H1 (cell line): ENCODE data around the gene KCNQ1. TPM values are rescaled to one million over a fixed set of nuclear protein-coding genes. Genes with fewer than 3 reads are reported as not detected.
A peak's percentile ranks its signal among the peaks of the same experiment; 100 is the strongest.

Source experiments
- CTCF ChIA-PET: fragments of 300-600 bp; sonication (Branson Sonifier 250); formaldehyde crosslinking; loops from one replicate; lab custom pipeline; 2021; ENCODE audit not compliant: partially characterized antibody; lab: Charles Lee
- POLR2A ChIA-PET: fragments of 300-600 bp; sonication (Branson Sonifier 250); formaldehyde crosslinking; loops from one replicate; lab custom pipeline; 2021; ENCODE audit warnings: inconsistent platforms; ENCODE audit not compliant: partially characterized antibody; lab: Charles Lee
- DNase-seq, 2 experiments: peaks; one replicate each; pipeline versions ENCODE4 v3.0.0 to v3.0.0-alpha.2; 2010 to 2022; ENCODE audit warnings: low spot score in 2 of 2, low read depth in 1 of 2, mixed read lengths in 1 of 2
- FAIRE-seq: peaks from 2 replicates; lab custom pipeline; 2011; peaks lifted over from hg19 to GRCh38; lab: Jason Lieb, UNC
- H2AFZ ChIP-seq: 2 replicates; pipeline ENCODE4 v1.8.1; 2012; ENCODE audit warnings: low read length, inconsistent platforms
- H2AK5ac ChIP-seq: 2 replicates; pipeline ENCODE4 v1.6.1; 2013; ENCODE audit warnings: low read depth, low read length
- H2BK120ac ChIP-seq: replicated peaks from 2 replicates; pipeline ENCODE3; 2013; ENCODE audit warnings: low read depth, low read length, inconsistent platforms
- H2BK12ac ChIP-seq: 2 replicates; pipeline ENCODE4 v1.6.1; 2013; ENCODE audit warnings: low read depth, low read length
- H2BK15ac ChIP-seq: 2 replicates; pipeline ENCODE4 v1.6.1; 2013; ENCODE audit warnings: low read length
- H2BK20ac ChIP-seq: 2 replicates; pipeline ENCODE4 v1.6.1; 2013; ENCODE audit warnings: low read length
- H2BK5ac ChIP-seq: 2 replicates; pipeline ENCODE4 v1.6.1; 2013; ENCODE audit warnings: low read depth, low read length
- H3K14ac ChIP-seq: 2 replicates; pipeline ENCODE4 v1.6.1; 2013; ENCODE audit warnings: inconsistent platforms; ENCODE audit not compliant: insufficient read length
- H3K18ac ChIP-seq: 2 replicates; pipeline ENCODE4 v1.6.1; 2013; ENCODE audit warnings: low read length; ENCODE audit errors: extremely low read depth
- H3K23ac ChIP-seq: 2 replicates; pipeline ENCODE4 v1.6.1; 2013; ENCODE audit warnings: inconsistent platforms; ENCODE audit not compliant: insufficient read length
- H3K23me2 ChIP-seq: 2 replicates; pipeline ENCODE4 v1.6.1; 2013; ENCODE audit warnings: low read depth, low read length
- H3K27ac ChIP-seq: 2 replicates; pipeline ENCODE4 v1.6.1; 2011; ENCODE audit warnings: low read depth, low read length, inconsistent platforms
- H3K27me3 ChIP-seq, 4 experiments: replicated peaks in 1 of 4; 1 replicate in 1 of 4; 2 replicates in 3 of 4; pipeline versions ENCODE4 v1.6.1 to v1.8.1; 2011 to 2013; ENCODE audit warnings: low read length in 3 of 4, mild to moderate bottlenecking in 3 of 4, inconsistent platforms in 2 of 4, mixed read lengths in 2 of 4, moderate library complexity in 1 of 4; ENCODE audit not compliant: control insufficient read depth in 3 of 4, insufficient read depth in 3 of 4; ENCODE audit errors: extremely low read depth in 1 of 4
- H3K36me3 ChIP-seq, 4 experiments: 2 replicates each; pipeline versions ENCODE4 v1.6.1 to v1.8.1; 2011 to 2013; ENCODE audit warnings: mild to moderate bottlenecking in 4 of 4, low read length in 3 of 4, moderate library complexity in 2 of 4, control low read depth in 1 of 4, inconsistent platforms in 1 of 4; ENCODE audit not compliant: insufficient read depth in 4 of 4, control insufficient read depth in 2 of 4
- H3K4ac ChIP-seq: replicated peaks from 2 replicates; pipeline ENCODE3; 2013; ENCODE audit warnings: low read length, low read depth, mixed read lengths, inconsistent platforms; ENCODE audit not compliant: insufficient read length
- H3K4me1 ChIP-seq, 4 experiments: replicated peaks in 1 of 4; 1 replicate in 1 of 4; 2 replicates in 3 of 4; pipeline versions ENCODE4 v1.6.1 to v1.8.1; 2011 to 2013; ENCODE audit warnings: low read length in 3 of 4, inconsistent platforms in 2 of 4, mixed read lengths in 1 of 4; ENCODE audit not compliant: insufficient read depth in 4 of 4, control insufficient read depth in 3 of 4
- H3K4me2 ChIP-seq, 2 experiments: 2 replicates each; pipeline versions ENCODE4 v1.6.1 to v1.8.1; 2011 to 2013; ENCODE audit warnings: low read depth in 2 of 2, low read length in 2 of 2, control low read depth in 1 of 2, inconsistent platforms in 1 of 2, mild to moderate bottlenecking in 1 of 2; ENCODE audit not compliant: insufficient read depth in 1 of 2
- H3K4me3 ChIP-seq, 4 experiments: fragments of 200-600, 300-600 bp in 1 of 4; sonication (generic), shearing (Covaris generic), sonication (Bioruptor Twin) in 1 of 4; 2 replicates each; pipeline versions ENCODE4 v1.5.1 to v1.8.1; 2011 to 2016; ENCODE audit warnings: low read length in 4 of 4, low read depth in 3 of 4, control low read depth in 2 of 4, inconsistent platforms in 2 of 4, mild to moderate bottlenecking in 2 of 4, mixed read lengths in 1 of 4, moderate library complexity in 1 of 4; ENCODE audit not compliant: insufficient read depth in 2 of 4; ENCODE audit errors: extremely low read depth in 1 of 4
- H3K56ac ChIP-seq: replicated peaks from 2 replicates; pipeline ENCODE3; 2013; ENCODE audit warnings: low read depth, mild to moderate bottlenecking, mixed read lengths, low read length, inconsistent platforms; ENCODE audit not compliant: insufficient read length
- H3K79me1 ChIP-seq: 2 replicates; pipeline ENCODE4 v1.6.1; 2013; ENCODE audit warnings: low read depth, low read length, control low read depth
- H3K79me2 ChIP-seq, 2 experiments: 2 replicates each; pipeline versions ENCODE4 v1.6.1 to v1.8.1; 2012 to 2013; ENCODE audit warnings: low read length in 2 of 2, mild to moderate bottlenecking in 2 of 2, inconsistent platforms in 1 of 2; ENCODE audit not compliant: insufficient read depth in 2 of 2, control insufficient read depth in 1 of 2
- H3K9ac ChIP-seq, 4 experiments: replicated peaks in 1 of 4; 1 replicate in 1 of 4; 2 replicates in 3 of 4; pipeline versions ENCODE4 v1.6.1 to v1.8.1; 2011 to 2013; ENCODE audit warnings: low read depth in 3 of 4, low read length in 3 of 4, control low read depth in 2 of 4, mild to moderate bottlenecking in 2 of 4, moderate library complexity in 2 of 4, inconsistent platforms in 1 of 4; ENCODE audit errors: extremely low read depth in 1 of 4
- H3K9me3 ChIP-seq, 2 experiments: 2 replicates each; pipeline versions ENCODE4 v1.6.1 to v1.8.1; 2012 to 2013; ENCODE audit warnings: mild to moderate bottlenecking in 2 of 2, moderate library complexity in 2 of 2, control low read depth in 1 of 2, inconsistent platforms in 1 of 2, low read depth in 1 of 2, low read length in 1 of 2, mixed read lengths in 1 of 2; ENCODE audit not compliant: insufficient read depth in 2 of 2
- H4K20me1 ChIP-seq, 2 experiments: replicated peaks in 1 of 2; 2 replicates each; pipeline versions ENCODE3 to v1.8.1; 2011 to 2013; ENCODE audit warnings: inconsistent platforms in 2 of 2, low read length in 2 of 2, mild to moderate bottlenecking in 1 of 2; ENCODE audit not compliant: insufficient read depth in 2 of 2, control insufficient read depth in 1 of 2
- H4K5ac ChIP-seq: 2 replicates; pipeline ENCODE4 v1.6.1; 2013; ENCODE audit warnings: low read length, low read depth, mixed read lengths, inconsistent platforms; ENCODE audit not compliant: insufficient read length
- H4K8ac ChIP-seq: 2 replicates; pipeline ENCODE4 v1.8.0; 2013; ENCODE audit warnings: mild to moderate bottlenecking, moderate library complexity, low read length, inconsistent platforms; ENCODE audit not compliant: insufficient read depth; ENCODE audit errors: extremely low read depth
- H4K91ac ChIP-seq: replicated peaks from 2 replicates; pipeline ENCODE3; 2013; ENCODE audit warnings: low read length, mixed read lengths, inconsistent platforms; ENCODE audit not compliant: insufficient read length
- CBX5 ChIP-seq: fragments of 300-800, 300-1000 bp; sonication (generic); IDR thresholded peaks from 2 replicates; pipeline ENCODE4 v1.7.1; 2016; ENCODE audit warnings: antibody characterized with exemption, low read length, low read depth
- CREB1 ChIP-seq: IDR thresholded peaks from 2 replicates; pipeline ENCODE4 v1.6.1; 2012; ENCODE audit warnings: inconsistent platforms
- FOSL1 ChIP-seq: IDR thresholded peaks from 2 replicates; pipeline ENCODE4 v1.6.1; 2011; ENCODE audit warnings: mild to moderate bottlenecking, low read depth, low read length, moderate library complexity; ENCODE audit not compliant: insufficient read depth
- KDM1A ChIP-seq: fragments of 200-600, 300-600 bp; sonication (generic); IDR thresholded peaks from 2 replicates; pipeline ENCODE4 v1.7.1; 2016; ENCODE audit warnings: mild to moderate bottlenecking, low read length, borderline replicate concordance
- KDM4A ChIP-seq: IDR thresholded peaks from one replicate; pipeline ENCODE4 v1.7.1; 2012; ENCODE audit warnings: low read depth, mild to moderate bottlenecking, moderate library complexity, low read length, inconsistent platforms; ENCODE audit not compliant: severe bottlenecking
- MAFK ChIP-seq: IDR thresholded peaks from 2 replicates; pipeline ENCODE4 v1.6.1; 2012; ENCODE audit warnings: low read depth, mild to moderate bottlenecking, improper control_type of control experiment, low read length
- NANOG ChIP-seq: IDR thresholded peaks from 2 replicates; pipeline ENCODE4 v1.6.1; 2011; ENCODE audit warnings: low read length, low read depth, mild to moderate bottlenecking, inconsistent platforms; ENCODE audit not compliant: insufficient read depth, poor library complexity, severe bottlenecking
- PHF8 ChIP-seq: fragments of 200-600 bp; sonication (generic); conservative IDR thresholded peaks from 2 replicates; pipeline ENCODE4 v1.7.1; 2012; ENCODE audit warnings: low read depth, mild to moderate bottlenecking, inconsistent platforms, low read length, moderate library complexity
- POLR2AphosphoS5 ChIP-seq: IDR thresholded peaks from 2 replicates; pipeline ENCODE4 v1.6.1; 2011; ENCODE audit warnings: low read depth, low read length
- RBBP5 ChIP-seq: IDR thresholded peaks from 2 replicates; pipeline ENCODE4 v1.7.1; 2012; ENCODE audit warnings: low read depth, mild to moderate bottlenecking, inconsistent platforms, low read length, moderate library complexity, borderline replicate concordance
- SIRT6 ChIP-seq: IDR thresholded peaks from one replicate; pipeline ENCODE4 v1.7.1; 2012; ENCODE audit warnings: low read length, inconsistent platforms
- SIX5 ChIP-seq: IDR thresholded peaks from 2 replicates; pipeline ENCODE4 v1.6.1; 2011; ENCODE audit warnings: mild to moderate bottlenecking, low read depth, low read length
- TAF7 ChIP-seq: optimal IDR thresholded peaks from 2 replicates; pipeline ENCODE3; 2011; ENCODE audit warnings: low read depth, mild to moderate bottlenecking, inconsistent platforms, low read length, moderate library complexity, borderline replicate concordance
- YY1 ChIP-seq: IDR thresholded peaks from 2 replicates; pipeline ENCODE4 v1.6.1; 2011; ENCODE audit warnings: low read depth, mild to moderate bottlenecking, low read length
- WGBS, 2 experiments: shearing (Covaris generic) in 1 of 2; methylation state at CpG; one replicate each; pipeline versions ENCODE4 v1.1.6 to v1.1.7; 2013 to 2015; ENCODE audit warnings: low lambda C conversion rate in 2 of 2, mixed read lengths in 2 of 2, inconsistent platforms in 1 of 2, low coverage in 1 of 2, missing lambda C conversion rate in 1 of 2; ENCODE audit not compliant: insufficient replicate concordance in 2 of 2, insufficient coverage in 1 of 2, insufficient read length in 1 of 2; ENCODE audit errors: extremely low coverage in 1 of 2, missing lambda C conversion rate in 1 of 2; 5-methylcytosine and 5-hydroxymethylcytosine counted together
- polyA plus RNA-seq, 7 experiments: library from polyadenylated mRNA; depleted of rRNA in 3 of 7; stranded (reverse) in 5 of 7; unstranded in 2 of 7; fragments of >200 nt in 5 of 7; fragments of 200-250 nt in 2 of 7; gene quantifications; 1 replicate in 5 of 7; 2 replicates in 1 of 7; 4 replicates in 1 of 7; pipeline versions ENCODE4 v1.2.1 to v1.2.3, GENCODE V29; 2011 to 2013; ENCODE audit warnings: missing spikeins in 2 of 7, mixed read lengths in 2 of 7
- total RNA-seq: library from RNA; stranded (reverse); fragmentation: NEBNext Ultra II Directional; extraction: Animal tissue kit (Norgen Biotek cat#: 25700); gene quantifications from 2 replicates; pipeline ENCODE4 v1.2.1, GENCODE V29; 2021

Gene KCNQ1
- total and polyA plus RNA-seq, 2 of the 8 experiments (the other 6 are each of a cell fraction or from before 2014, with no cell fraction given) = 1.9 to 2.0 TPM

DNA sequence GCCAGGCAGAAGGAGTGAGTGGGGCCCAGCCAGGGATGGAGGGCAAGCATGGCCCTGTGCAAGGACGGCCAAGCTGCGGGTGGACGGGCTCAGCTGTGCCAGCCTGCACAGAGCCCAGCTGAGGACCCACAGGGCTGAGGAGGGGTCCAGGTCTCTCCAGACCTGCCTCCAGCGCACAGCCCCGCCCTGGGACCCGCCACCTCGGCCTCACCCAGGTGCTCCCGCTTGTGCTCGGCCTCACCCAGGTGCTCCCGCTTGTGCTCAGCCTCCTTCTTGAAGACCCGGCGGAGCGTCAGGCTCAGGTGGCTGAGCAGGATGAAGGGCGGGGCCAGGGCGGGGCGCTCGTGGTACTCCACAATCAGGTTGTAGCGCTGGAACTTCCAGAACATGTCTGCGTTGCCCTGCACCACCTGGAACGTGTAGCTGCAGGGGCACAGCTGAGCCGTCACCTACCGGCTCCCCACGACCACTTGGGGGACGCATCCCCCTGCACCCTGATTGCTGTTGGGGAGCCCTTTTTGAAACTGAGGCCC lies 37.9 kb upstream of the KCNQ1 start:
- FAIRE-seq (no peak), DNase-seq (no peak)
- POLR2A ChIA-PET = interaction anchor here (1.6 to 3.4 kb wide), 2 partner anchors 12 to 29 kb away, joined by 5 to 17 read pairs; no protein-coding TSS in a partner anchor
- H3K4ac ChIP-seq = no peak overlapping the region
- H3K4me2 ChIP-seq = no peak overlapping the region
- no peaks in the 10 kb centered on the region for H3K27me3 ChIP-seq
- H4K20me1 ChIP-seq = peaks cover 3 to 5% of the 10 kb centered on the region in 2 experiments
- CTCF ChIA-PET = interaction anchor here (1.1 to 14.1 kb wide), 3 partner anchors 12 to 101 kb away, joined by 3 to 196 read pairs (median 64); no protein-coding TSS in a partner anchor
- peaks cover 2 to 14% (median 10%) of the 10 kb centered on the region in 4 experiments; a peak in 4 of 8 replicates for H3K36me3 ChIP-seq
- peak overlapping the region; percentile 46; the same call in 1 of the 2 replicates for H2BK15ac ChIP-seq
- no peak overlapping the region for H2AFZ ChIP-seq
- H4K91ac ChIP-seq = no peak overlapping the region
- no peak overlapping the region for H2BK12ac ChIP-seq
- TF ChIP-seq TAF7 (no peak), RBBP5 (no peak), KDM1A (no peak), SIX5 (no peak), CBX5 (no peak), MAFK (no peak), YY1 (no peak), SIRT6 (no peak), FOSL1 (no peak), KDM4A (no peak), NANOG (no peak), POLR2AphosphoS5 (no peak), PHF8 (no peak), CREB1 (no peak)
- no peak overlapping the region for H3K56ac ChIP-seq
- H2BK5ac ChIP-seq = no peak overlapping the region
- no peak overlapping the region for H3K14ac ChIP-seq
- no peaks in the 10 kb centered on the region for H3K9me3 ChIP-seq
- H3K79me2 ChIP-seq = peaks cover 0 to 3% of the 10 kb centered on the region in 2 experiments; a peak in 1 of 4 replicates
- H4K8ac ChIP-seq = peak overlapping the region; percentile 85; the same call in 1 of the 2 replicates
- H3K9ac ChIP-seq = no peak overlapping the region
- no peak overlapping the region for H3K23ac ChIP-seq
- H2BK120ac ChIP-seq = no peak overlapping the region
- no peak overlapping the region for H3K18ac ChIP-seq
- H3K4me1 ChIP-seq = peaks cover 0 to 2% (median 0%) of the 10 kb centered on the region in 4 experiments; a peak in 2 of 7 replicates
- no peaks in the 10 kb centered on the region for H3K79me1 ChIP-seq
- no peak overlapping the region for H3K27ac ChIP-seq
- H3K4me3 ChIP-seq = no peak overlapping the region
- H3K23me2 ChIP-seq = no peaks in the 10 kb centered on the region
- H4K5ac ChIP-seq = no peak overlapping the region
- 91% methylated on average over 11 of the region's 24 CpGs; no CpG with 5 or more reads in 1 of the 2 experiments for WGBS, 2 experiments
- no peak overlapping the region for H2BK20ac ChIP-seq
- no peak overlapping the region for H2AK5ac ChIP-seq
